H9 (cell line): ENCODE data around the gene TMCC2. TPM values are rescaled to one million over a fixed set of nuclear protein-coding genes. Genes with fewer than 3 reads are reported as not detected.

Experiments
- DNase-seq: peaks from one replicate; pipeline ENCODE4 v3.0.0-alpha.2; 2017
- H2AFZ ChIP-seq: one replicate; pipeline ENCODE4 v1.6.1; 2013; ENCODE audit warnings: mild to moderate bottlenecking, low read length, control low read depth, moderate library complexity
- H2AK5ac ChIP-seq: 2 replicates; pipeline ENCODE4 v1.6.1; 2013; ENCODE audit warnings: low read length, control low read depth, mixed read lengths; ENCODE audit not compliant: insufficient read length
- H2BK120ac ChIP-seq: one replicate; pipeline ENCODE4 v1.6.1; 2013; ENCODE audit warnings: low read depth, mild to moderate bottlenecking, low read length, control low read depth, inconsistent platforms; ENCODE audit not compliant: poor library complexity, severe bottlenecking
- H2BK12ac ChIP-seq: 2 replicates; pipeline ENCODE4 v1.6.1; 2013; ENCODE audit warnings: low read length, control low read depth, mixed read lengths, low read depth; ENCODE audit not compliant: insufficient read length
- H2BK15ac ChIP-seq: 2 replicates; pipeline ENCODE4 v1.6.1; 2013; ENCODE audit warnings: low read depth, low read length, control low read depth
- H2BK20ac ChIP-seq: one replicate; pipeline ENCODE4 v1.6.1; 2013; ENCODE audit warnings: low read depth, mild to moderate bottlenecking, low read length, control low read depth, inconsistent platforms; ENCODE audit not compliant: poor library complexity, severe bottlenecking
- H2BK5ac ChIP-seq: 2 replicates; pipeline ENCODE4 v1.6.1; 2013; ENCODE audit warnings: low read length, control low read depth, mixed read lengths; ENCODE audit not compliant: insufficient read length
- H3K14ac ChIP-seq: 2 replicates; pipeline ENCODE4 v1.6.1; 2013; ENCODE audit warnings: low read length, control low read depth; ENCODE audit not compliant: insufficient read depth
- H3K18ac ChIP-seq: 2 replicates; pipeline ENCODE4 v1.6.1; 2013; ENCODE audit warnings: low read depth, mild to moderate bottlenecking, mixed read lengths, low read length, control low read depth; ENCODE audit not compliant: insufficient read length
- H3K23ac ChIP-seq: 2 replicates; pipeline ENCODE4 v1.6.1; 2013; ENCODE audit warnings: low read length, control low read depth, mixed read lengths, low read depth; ENCODE audit not compliant: insufficient read length
- H3K23me2 ChIP-seq: 2 replicates; pipeline ENCODE4 v1.6.1; 2013; ENCODE audit warnings: low read depth, mild to moderate bottlenecking, mixed read lengths, low read length, control low read depth; ENCODE audit not compliant: insufficient read length, poor library complexity, severe bottlenecking
- H3K27ac ChIP-seq: 2 replicates; pipeline ENCODE4 v1.5.1; 2013; ENCODE audit warnings: low read length, control low read depth, mixed read lengths, low read depth; ENCODE audit not compliant: insufficient read length
- H3K27me3 ChIP-seq: 2 replicates; pipeline ENCODE4 v1.6.1; 2013; ENCODE audit warnings: low read length, control low read depth, inconsistent platforms; ENCODE audit not compliant: insufficient read depth
- H3K4ac ChIP-seq: 2 replicates; pipeline ENCODE4 v1.6.1; 2013; ENCODE audit warnings: low read depth, mild to moderate bottlenecking, control low read depth, inconsistent platforms, low read length, moderate library complexity
- H3K4me1 ChIP-seq: 2 replicates; pipeline ENCODE4 v1.6.1; 2013; ENCODE audit warnings: low read length, control low read depth, inconsistent platforms; ENCODE audit not compliant: insufficient read depth
- H3K4me2 ChIP-seq: 2 replicates; pipeline ENCODE4 v1.6.1; 2013; ENCODE audit warnings: low read length, control low read depth, mixed read lengths; ENCODE audit not compliant: insufficient read length, insufficient read depth
- H3K56ac ChIP-seq: 2 replicates; pipeline ENCODE4 v1.6.1; 2013; ENCODE audit warnings: low read depth, mild to moderate bottlenecking, mixed read lengths, low read length, control low read depth; ENCODE audit not compliant: insufficient read length
- H3K79me1 ChIP-seq: 2 replicates; pipeline ENCODE4 v1.6.1; 2013; ENCODE audit warnings: low read depth, mild to moderate bottlenecking, moderate library complexity, low read length, control low read depth, inconsistent platforms; ENCODE audit not compliant: insufficient read depth, poor library complexity, severe bottlenecking
- H3K79me2 ChIP-seq: 2 replicates; pipeline ENCODE4 v1.6.1; 2013; ENCODE audit warnings: low read length, control low read depth, inconsistent platforms; ENCODE audit not compliant: insufficient read depth
- H3K9ac ChIP-seq: 2 replicates; pipeline ENCODE4 v1.6.1; 2013; ENCODE audit warnings: low read length, control low read depth, mixed read lengths; ENCODE audit not compliant: insufficient read length; ENCODE audit errors: extremely low read depth
- H3K9me3 ChIP-seq: one replicate; pipeline ENCODE4 v1.6.1; 2013; ENCODE audit warnings: low read depth, low read length, inconsistent platforms; ENCODE audit not compliant: control insufficient read depth
- H3T11ph ChIP-seq: one replicate; pipeline ENCODE4 v1.6.1; 2013; ENCODE audit warnings: mild to moderate bottlenecking, low read length, control low read depth, inconsistent platforms
- H4K20me1 ChIP-seq: one replicate; pipeline ENCODE4 v1.6.1; 2013; ENCODE audit not compliant: control insufficient read depth, insufficient read length, insufficient read depth
- H4K5ac ChIP-seq: 2 replicates; pipeline ENCODE4 v1.6.1; 2013; ENCODE audit warnings: low read depth, mild to moderate bottlenecking, mixed read lengths, low read length, control low read depth; ENCODE audit not compliant: insufficient read length
- H4K8ac ChIP-seq: replicated peaks from 2 replicates; pipeline ENCODE4 v1.6.1; 2013; ENCODE audit warnings: low read length, control low read depth, mixed read lengths, low read depth; ENCODE audit not compliant: insufficient read length
- H4K91ac ChIP-seq: 2 replicates; pipeline ENCODE4 v1.6.1; 2013; ENCODE audit warnings: low read depth, mild to moderate bottlenecking, moderate library complexity, mixed read lengths, low read length, control low read depth; ENCODE audit not compliant: insufficient read length
- H3K27ac Mint-ChIP-seq, 3 experiments: 2 replicates in 2 of 3; 3 replicates in 1 of 3; pipeline ENCODE4 v1.8.0; 2020 to 2021; ENCODE audit warnings: mixed read lengths in 3 of 3, mild to moderate bottlenecking in 1 of 3, moderate library complexity in 1 of 3
- H3K27me3 Mint-ChIP-seq: 2 replicates; pipeline ENCODE4 v1.8.0; 2021; ENCODE audit warnings: low read depth, mild to moderate bottlenecking, moderate library complexity, mixed read lengths
- H3K36me3 Mint-ChIP-seq, 3 experiments: 2 replicates in 2 of 3; 3 replicates in 1 of 3; pipeline ENCODE4 v1.8.0; 2020 to 2021; ENCODE audit warnings: low read depth in 3 of 3, mixed read lengths in 3 of 3; ENCODE audit not compliant: insufficient read depth in 1 of 3
- H3K4me1 Mint-ChIP-seq, 2 experiments: 2 replicates each; pipeline ENCODE4 v1.8.0; 2020; ENCODE audit warnings: mixed read lengths in 2 of 2
- H3K4me3 Mint-ChIP-seq, 2 experiments: 2 replicates in 1 of 2; 3 replicates in 1 of 2; pipeline ENCODE4 v1.8.0; 2020 to 2021; ENCODE audit warnings: mild to moderate bottlenecking in 2 of 2, mixed read lengths in 2 of 2, moderate library complexity in 1 of 2
- H3K9me3 Mint-ChIP-seq, 2 experiments: 2 replicates in 1 of 2; 3 replicates in 1 of 2; pipeline ENCODE4 v1.8.0; 2020; ENCODE audit warnings: mild to moderate bottlenecking in 2 of 2, mixed read lengths in 2 of 2, moderate library complexity in 1 of 2
- WGBS: extraction: QIAGEN DNeasy Blood & Tissue Kit; methylation state at CpG from one replicate; pipeline ENCODE4 v1.1.7; 2013; ENCODE audit warnings: missing lambda C conversion rate, low lambda C conversion rate, mixed read lengths; ENCODE audit not compliant: insufficient read length; ENCODE audit errors: extremely low coverage; 5-methylcytosine and 5-hydroxymethylcytosine counted together
- total RNA-seq: library from RNA; stranded (reverse); gene quantifications from 2 replicates; pipeline ENCODE4 v1.2.1, GENCODE V29; 2021
- TF ChIP-seq, protein P1 (sequence below): fragments of 200-600 bp; sonication (generic); conservative IDR thresholded peaks from 3 replicates; pipeline ENCODE4 v1.8.0; 2021; ENCODE audit warnings: antibody characterized with exemption, mild to moderate bottlenecking

TMCC2 gene
- total RNA-seq, 1 experiment from 2014 or later = 11.7 TPM

DNA sequence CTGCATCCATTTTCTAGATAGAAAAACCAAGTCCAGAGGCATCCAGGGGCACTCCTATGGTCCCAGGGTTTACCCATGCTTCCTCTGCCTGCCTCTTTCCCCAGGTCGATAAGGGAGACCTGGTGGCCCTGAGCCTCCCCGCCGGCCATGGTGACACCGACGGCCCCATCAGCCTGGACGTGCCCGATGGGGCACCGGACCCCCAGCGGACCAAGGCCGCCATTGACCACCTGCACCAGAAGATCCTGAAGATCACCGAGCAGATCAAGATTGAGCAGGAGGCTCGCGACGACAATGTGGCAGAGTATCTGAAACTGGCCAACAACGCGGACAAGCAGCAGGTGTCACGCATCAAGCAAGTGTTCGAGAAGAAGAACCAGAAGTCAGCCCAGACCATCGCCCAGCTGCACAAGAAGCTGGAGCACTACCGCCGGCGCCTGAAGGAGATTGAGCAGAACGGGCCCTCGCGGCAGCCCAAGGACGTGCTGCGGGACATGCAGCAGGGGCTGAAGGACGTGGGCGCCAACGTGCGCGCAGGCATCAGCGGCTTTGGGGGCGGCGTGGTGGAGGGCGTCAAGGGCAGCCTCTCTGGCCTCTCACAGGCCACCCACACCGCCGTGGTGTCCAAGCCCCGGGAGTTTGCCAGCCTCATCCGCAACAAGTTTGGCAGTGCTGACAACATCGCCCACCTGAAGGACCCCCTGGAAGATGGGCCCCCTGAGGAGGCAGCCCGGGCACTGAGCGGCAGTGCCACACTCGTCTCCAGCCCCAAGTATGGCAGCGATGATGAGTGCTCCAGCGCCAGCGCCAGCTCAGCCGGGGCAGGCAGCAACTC, 41.3 kb downstream of the TMCC2 start:
- H2BK5ac ChIP-seq = no peak overlapping the region
- no peaks in the 10 kb centered on the region for H3K79me2 ChIP-seq
- no peak overlapping the region for H3K23ac ChIP-seq
- H3K4me1 ChIP-seq = 0 out of 2 replicates have a peak, but pooled peaks cover under 1% of the 10 kb centered on the region
- no peak overlapping the region for H3K56ac ChIP-seq
- no peak overlapping the region for H4K8ac ChIP-seq
- no peaks in the 10 kb centered on the region; the same call in 1 of the 2 replicates for H3K27me3 Mint-ChIP-seq
- no peak overlapping the region for H3K9ac ChIP-seq
- H2BK15ac ChIP-seq = no peak overlapping the region
- H3K27ac ChIP-seq = no peak overlapping the region
- H4K20me1 ChIP-seq = no peaks in the 10 kb centered on the region
- no peaks in the 10 kb centered on the region for H3K27me3 ChIP-seq
- H3K23me2 ChIP-seq = no peaks in the 10 kb centered on the region
- H3K4me2 ChIP-seq = no peak overlapping the region
- no peak overlapping the region for H3K18ac ChIP-seq
- H3K27ac Mint-ChIP-seq = no peak overlapping the region
- peaks cover 1 to 21% (median 16%) of the 10 kb centered on the region in 3 experiments for H3K36me3 Mint-ChIP-seq
- no CpG with 5 or more reads among the region's 48 CpGs for WGBS
- H3K79me1 ChIP-seq = no peaks in the 10 kb centered on the region
- H3K4me3 Mint-ChIP-seq = no peak overlapping the region
- no peak overlapping the region for H4K91ac ChIP-seq
- H3K9me3 ChIP-seq = no peaks in the 10 kb centered on the region
- no peak overlapping the region for H2AFZ ChIP-seq
- no peak overlapping the region for H2BK120ac ChIP-seq
- no peak overlapping the region for H3K14ac ChIP-seq
- no peak overlapping the region for H2BK20ac ChIP-seq
- H3K4ac ChIP-seq = no peak overlapping the region
- H3T11ph ChIP-seq = no peak overlapping the region
- H2BK12ac ChIP-seq = no peak overlapping the region
- H3K4me1 Mint-ChIP-seq = peaks cover 23 to 37% of the 10 kb centered on the region in 2 experiments
- TF ChIP-seq, protein P1, sequence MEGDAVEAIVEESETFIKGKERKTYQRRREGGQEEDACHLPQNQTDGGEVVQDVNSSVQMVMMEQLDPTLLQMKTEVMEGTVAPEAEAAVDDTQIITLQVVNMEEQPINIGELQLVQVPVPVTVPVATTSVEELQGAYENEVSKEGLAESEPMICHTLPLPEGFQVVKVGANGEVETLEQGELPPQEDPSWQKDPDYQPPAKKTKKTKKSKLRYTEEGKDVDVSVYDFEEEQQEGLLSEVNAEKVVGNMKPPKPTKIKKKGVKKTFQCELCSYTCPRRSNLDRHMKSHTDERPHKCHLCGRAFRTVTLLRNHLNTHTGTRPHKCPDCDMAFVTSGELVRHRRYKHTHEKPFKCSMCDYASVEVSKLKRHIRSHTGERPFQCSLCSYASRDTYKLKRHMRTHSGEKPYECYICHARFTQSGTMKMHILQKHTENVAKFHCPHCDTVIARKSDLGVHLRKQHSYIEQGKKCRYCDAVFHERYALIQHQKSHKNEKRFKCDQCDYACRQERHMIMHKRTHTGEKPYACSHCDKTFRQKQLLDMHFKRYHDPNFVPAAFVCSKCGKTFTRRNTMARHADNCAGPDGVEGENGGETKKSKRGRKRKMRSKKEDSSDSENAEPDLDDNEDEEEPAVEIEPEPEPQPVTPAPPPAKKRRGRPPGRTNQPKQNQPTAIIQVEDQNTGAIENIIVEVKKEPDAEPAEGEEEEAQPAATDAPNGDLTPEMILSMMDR = no peak
- H2AK5ac ChIP-seq = no peak overlapping the region
- H3K9me3 Mint-ChIP-seq = no peaks in the 10 kb centered on the region; a peak in 1 of 5 replicates
- no peak overlapping the region for H4K5ac ChIP-seq
- DNase-seq = no peak
